WTC11 (cell line): ENCODE data around the gene PXYLP1. TPM values are rescaled to one million over a fixed set of nuclear protein-coding genes. Genes with fewer than 3 reads are reported as not detected.

Experiments
- ATAC-seq: fragments of 200-7000 bp; cut with Tn5 transposase; 2 replicates; pipeline ENCODE4 v1.10.0; 2021; ENCODE audit warnings: mild to moderate bottlenecking, moderate library complexity
- Bru-seq: library from RNA; stranded (reverse); fragments of 400-500 nt; gene quantifications from one replicate; lab custom pipeline; 2021; lab: Mats Ljungman, UMichigan
- CTCF ChIA-PET: fragments of 300-600 bp; sonication (Branson Sonifier 250); formaldehyde crosslinking; loops from one replicate; lab custom pipeline; 2021; ENCODE audit warnings: antibody characterized with exemption; lab: Charles Lee
- POLR2A ChIA-PET: fragments of 350-600 bp; sonication (Branson Sonifier 250); formaldehyde crosslinking; loops from one replicate; lab custom pipeline; 2021; ENCODE audit warnings: antibody characterized with exemption; lab: Charles Lee
- DNase-seq: peaks from one replicate; pipeline ENCODE4 v3.0.0; 2021; ENCODE audit warnings: low spot score
- H3K27ac Mint-ChIP-seq: 2 replicates; pipeline ENCODE4 v1.8.0; 2021; ENCODE audit warnings: mixed read lengths
- H3K27me3 Mint-ChIP-seq: 2 replicates; pipeline ENCODE4 v1.8.0; 2021; ENCODE audit warnings: low read depth, mild to moderate bottlenecking, moderate library complexity, mixed read lengths
- H3K36me3 Mint-ChIP-seq: 2 replicates; pipeline ENCODE4 v1.8.0; 2021; ENCODE audit warnings: mixed read lengths
- H3K4me1 Mint-ChIP-seq: 2 replicates; pipeline ENCODE4 v1.8.0; 2022; ENCODE audit warnings: mixed read lengths
- H3K4me3 Mint-ChIP-seq: 2 replicates; pipeline ENCODE4 v1.8.0; 2021; ENCODE audit warnings: mild to moderate bottlenecking, moderate library complexity, mixed read lengths
- H3K9me3 Mint-ChIP-seq: 2 replicates; pipeline ENCODE4 v1.8.0; 2021; ENCODE audit warnings: mixed read lengths
- CBFB ChIP-seq: sonication (generic); formaldehyde crosslinking; IDR thresholded peaks from 2 replicates; pipeline ENCODE4 v1.8.1; 2022; ENCODE audit warnings: mild to moderate bottlenecking, low read depth, missing genetic modification reagents
- EMX1 ChIP-seq: fragments of 250-450 bp; sonication (Bioruptor Pico); IDR thresholded peaks from 2 replicates; pipeline ENCODE4 v1.8.0; 2021; ENCODE audit warnings: mild to moderate bottlenecking
- FOXP1 ChIP-seq: sonication (generic); formaldehyde crosslinking; IDR thresholded peaks from 2 replicates; pipeline ENCODE4 v1.8.0; 2022; ENCODE audit warnings: missing genetic modification reagents, mild to moderate bottlenecking, moderate library complexity, borderline replicate concordance
- RELA ChIP-seq: sonication (generic); formaldehyde crosslinking; IDR thresholded peaks from 2 replicates; pipeline ENCODE4 v1.8.1; 2022; ENCODE audit warnings: missing genetic modification reagents, mild to moderate bottlenecking, borderline replicate concordance
- RORB ChIP-seq: fragments of 250-450 bp; sonication (Bioruptor Pico); IDR thresholded peaks from 2 replicates; pipeline ENCODE4 v1.9.0; 2021; ENCODE audit warnings: mild to moderate bottlenecking
- SMAD3 ChIP-seq: sonication (generic); formaldehyde crosslinking; IDR thresholded peaks from 2 replicates; pipeline ENCODE4 v1.8.0; 2022; ENCODE audit warnings: missing genetic modification reagents, mild to moderate bottlenecking, borderline replicate concordance
- SP1 ChIP-seq: sonication (generic); formaldehyde crosslinking; conservative IDR thresholded peaks from 2 replicates; pipeline ENCODE4 v1.8.1; 2022; ENCODE audit warnings: missing genetic modification reagents
- ZBTB21 ChIP-seq: sonication (generic); formaldehyde crosslinking; IDR thresholded peaks from 2 replicates; pipeline ENCODE4 v1.8.1; 2023; ENCODE audit warnings: mild to moderate bottlenecking, missing genetic modification reagents, borderline replicate concordance
- ZNF219 ChIP-seq: sonication (generic); formaldehyde crosslinking; IDR thresholded peaks from 2 replicates; pipeline ENCODE4 v1.8.0; 2023; ENCODE audit warnings: missing genetic modification reagents, mild to moderate bottlenecking, borderline replicate concordance
- long read RNA-seq, 3 experiments: library from RNA in 1 of 3; library from capped mRNA in 1 of 3; library from polyadenylated mRNA in 1 of 3; unstranded in 2 of 3; stranded (forward) in 1 of 3; transcript quantifications; one replicate each; pipeline ENCODE4 v2.0.0, GENCODE V29; 2021
- total RNA-seq: library from RNA; stranded (reverse); gene quantifications from 3 replicates; pipeline ENCODE4 v1.2.3, GENCODE V29; 2021
- TF ChIP-seq, protein P1 (sequence below): sonication (generic); formaldehyde crosslinking; IDR thresholded peaks from 2 replicates; pipeline ENCODE4 v1.8.0; 2023; ENCODE audit warnings: missing genetic modification reagents, mild to moderate bottlenecking, borderline replicate concordance
- TF ChIP-seq, protein P2 (sequence below): sonication (generic); formaldehyde crosslinking; IDR thresholded peaks from 2 replicates; pipeline ENCODE4 v1.8.0; 2022; ENCODE audit warnings: missing genetic modification reagents
- TF ChIP-seq, protein P3 (sequence below): sonication (generic); formaldehyde crosslinking; IDR thresholded peaks from 2 replicates; pipeline ENCODE4 v1.8.1; 2023; ENCODE audit warnings: mild to moderate bottlenecking, moderate library complexity, missing genetic modification reagents
- TF ChIP-seq, protein P4 (sequence below): fragments of 200-600 bp; IDR thresholded peaks from 2 replicates; pipeline ENCODE4 v1.8.0; 2022; ENCODE audit warnings: antibody characterized with exemption
- TF ChIP-seq, protein P5 (sequence below): sonication (generic); formaldehyde crosslinking; IDR thresholded peaks from 2 replicates; pipeline ENCODE4 v1.8.1; 2022; ENCODE audit warnings: mild to moderate bottlenecking, moderate library complexity, missing genetic modification reagents
- TF ChIP-seq, protein P6 (sequence below): fragments of 250-450 bp; sonication (Bioruptor Pico); IDR thresholded peaks from 2 replicates; pipeline ENCODE4 v1.9.0; 2021; ENCODE audit warnings: mild to moderate bottlenecking

The PXYLP1 gene, protein sequence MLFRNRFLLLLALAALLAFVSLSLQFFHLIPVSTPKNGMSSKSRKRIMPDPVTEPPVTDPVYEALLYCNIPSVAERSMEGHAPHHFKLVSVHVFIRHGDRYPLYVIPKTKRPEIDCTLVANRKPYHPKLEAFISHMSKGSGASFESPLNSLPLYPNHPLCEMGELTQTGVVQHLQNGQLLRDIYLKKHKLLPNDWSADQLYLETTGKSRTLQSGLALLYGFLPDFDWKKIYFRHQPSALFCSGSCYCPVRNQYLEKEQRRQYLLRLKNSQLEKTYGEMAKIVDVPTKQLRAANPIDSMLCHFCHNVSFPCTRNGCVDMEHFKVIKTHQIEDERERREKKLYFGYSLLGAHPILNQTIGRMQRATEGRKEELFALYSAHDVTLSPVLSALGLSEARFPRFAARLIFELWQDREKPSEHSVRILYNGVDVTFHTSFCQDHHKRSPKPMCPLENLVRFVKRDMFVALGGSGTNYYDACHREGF
- total RNA-seq (16.9 to 20.1 TPM (median 19.7 TPM) in 3 replicates), Bru-seq, nascent RNA (percentile 66 among the genes with signal in this experiment)
- long read RNA-seq, experiment 1, full-length matches to known transcripts: 86 of 123 reads
- long read RNA-seq, experiment 1, partial matches to known transcripts: 12 of 123 reads
- long read RNA-seq, experiment 1, other reads (novel, unspliced or antisense): 25 of 123 reads
- long read RNA-seq, experiment 2, transcript PXYLP1-201 (6 exons, 3,281 nt): major isoform, 7 of 23 reads
- long read RNA-seq, experiment 2, partial matches to known transcripts: 5 of 23 reads
- long read RNA-seq, experiment 2, other reads (novel, unspliced or antisense): 10 of 23 reads
- long read RNA-seq, experiment 3, transcript PXYLP1-201 (6 exons, 3,281 nt): major isoform, 10 of 16 reads
- long read RNA-seq, experiment 3, partial matches to known transcripts: 2 of 16 reads
- long read RNA-seq, experiment 3, other reads (novel, unspliced or antisense): 4 of 16 reads

DNA sequence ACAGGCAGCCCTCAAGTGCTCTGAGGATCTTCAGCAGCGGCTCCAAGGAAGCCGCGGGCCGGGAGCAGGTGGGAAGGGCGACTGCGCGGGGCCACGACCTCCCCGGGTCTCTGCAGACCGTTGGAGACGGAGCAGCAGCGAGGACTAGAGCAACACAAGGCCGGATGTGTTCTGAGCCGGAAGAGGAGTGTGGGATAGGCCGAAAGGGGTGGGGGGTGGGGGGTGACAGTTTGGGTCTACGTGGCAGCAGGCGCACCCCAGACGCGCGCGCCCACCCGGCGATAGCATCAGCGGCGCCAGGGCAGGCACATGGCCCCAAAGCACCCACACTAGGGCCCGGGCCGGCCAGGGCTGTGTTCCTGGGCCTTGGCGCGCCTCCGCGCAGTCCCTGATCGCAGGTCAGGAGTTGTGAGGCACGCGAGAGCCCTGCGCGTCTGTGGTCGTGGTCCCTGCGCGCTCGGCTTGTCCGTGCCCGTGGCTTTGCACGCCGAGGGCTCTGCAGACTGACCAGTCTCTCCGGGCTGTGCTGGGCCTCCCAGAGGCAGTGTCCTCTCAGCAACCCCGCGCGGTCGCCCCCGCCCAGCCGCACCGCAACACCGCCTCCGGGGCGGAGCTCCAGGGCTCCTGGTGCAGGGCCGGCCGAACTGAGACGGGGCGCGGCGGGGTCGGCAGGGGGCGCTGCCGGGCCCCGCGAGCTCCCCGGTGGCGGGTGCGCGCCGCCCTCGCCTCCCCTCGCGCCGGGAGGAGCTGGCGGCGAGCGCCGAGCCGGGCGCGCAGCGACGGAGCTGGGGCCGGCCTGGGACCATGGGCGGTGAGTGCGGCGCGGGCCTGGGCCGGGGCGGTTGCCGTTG, at the start of gene PXYLP1:
Gene PXYLP1 (plus strand): TSS at position 725 of the 851 bp plus-strand sequence. CDS start 28,351 bp downstream, outside the sequence.
- ChIA-PET CTCF (interaction anchor here (0.6 to 2.3 kb wide), 59 partner anchors 8 to 797 kb away, joined by 3 to 74 read pairs (median 5); partner anchors contain the start of gene SPSB4), POLR2A (interaction anchor here (0.6 kb wide), 2 partner anchors 11 to 23 kb away, joined by 3 read pairs; no protein-coding TSS in a partner anchor)
- Mint-ChIP-seq H3K36me3 (peaks cover 5% of the 10 kb centered on the region), H3K9me3 (no peaks in the 10 kb centered on the region), H3K27me3 (peaks cover 39% of the 10 kb centered on the region), H3K4me1 (peaks cover 52% of the 10 kb centered on the region), H3K27ac (0 out of 2 replicates have a peak within 1 kb of the TSS, but pooled peaks have one; percentile 5), H3K4me3 (peak within 1 kb of the TSS; percentile 77)
- ATAC-seq: peak; percentile 88
- DNase-seq: peak; percentile 94
- TF ChIP-seq ZNF219 (CRISPR knock-in tag): no peak
- TF ChIP-seq, protein P1, sequence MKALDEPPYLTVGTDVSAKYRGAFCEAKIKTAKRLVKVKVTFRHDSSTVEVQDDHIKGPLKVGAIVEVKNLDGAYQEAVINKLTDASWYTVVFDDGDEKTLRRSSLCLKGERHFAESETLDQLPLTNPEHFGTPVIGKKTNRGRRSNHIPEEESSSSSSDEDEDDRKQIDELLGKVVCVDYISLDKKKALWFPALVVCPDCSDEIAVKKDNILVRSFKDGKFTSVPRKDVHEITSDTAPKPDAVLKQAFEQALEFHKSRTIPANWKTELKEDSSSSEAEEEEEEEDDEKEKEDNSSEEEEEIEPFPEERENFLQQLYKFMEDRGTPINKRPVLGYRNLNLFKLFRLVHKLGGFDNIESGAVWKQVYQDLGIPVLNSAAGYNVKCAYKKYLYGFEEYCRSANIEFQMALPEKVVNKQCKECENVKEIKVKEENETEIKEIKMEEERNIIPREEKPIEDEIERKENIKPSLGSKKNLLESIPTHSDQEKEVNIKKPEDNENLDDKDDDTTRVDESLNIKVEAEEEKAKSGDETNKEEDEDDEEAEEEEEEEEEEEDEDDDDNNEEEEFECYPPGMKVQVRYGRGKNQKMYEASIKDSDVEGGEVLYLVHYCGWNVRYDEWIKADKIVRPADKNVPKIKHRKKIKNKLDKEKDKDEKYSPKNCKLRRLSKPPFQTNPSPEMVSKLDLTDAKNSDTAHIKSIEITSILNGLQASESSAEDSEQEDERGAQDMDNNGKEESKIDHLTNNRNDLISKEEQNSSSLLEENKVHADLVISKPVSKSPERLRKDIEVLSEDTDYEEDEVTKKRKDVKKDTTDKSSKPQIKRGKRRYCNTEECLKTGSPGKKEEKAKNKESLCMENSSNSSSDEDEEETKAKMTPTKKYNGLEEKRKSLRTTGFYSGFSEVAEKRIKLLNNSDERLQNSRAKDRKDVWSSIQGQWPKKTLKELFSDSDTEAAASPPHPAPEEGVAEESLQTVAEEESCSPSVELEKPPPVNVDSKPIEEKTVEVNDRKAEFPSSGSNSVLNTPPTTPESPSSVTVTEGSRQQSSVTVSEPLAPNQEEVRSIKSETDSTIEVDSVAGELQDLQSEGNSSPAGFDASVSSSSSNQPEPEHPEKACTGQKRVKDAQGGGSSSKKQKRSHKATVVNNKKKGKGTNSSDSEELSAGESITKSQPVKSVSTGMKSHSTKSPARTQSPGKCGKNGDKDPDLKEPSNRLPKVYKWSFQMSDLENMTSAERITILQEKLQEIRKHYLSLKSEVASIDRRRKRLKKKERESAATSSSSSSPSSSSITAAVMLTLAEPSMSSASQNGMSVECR (CRISPR knock-in tag): peak; percentile 80
- TF ChIP-seq EMX1 (CRISPR knock-in tag): 0 out of 2 replicates have a peak, but pooled peaks have one; percentile 77
- TF ChIP-seq SP1: peak; percentile 79
- TF ChIP-seq ZBTB21 (CRISPR knock-in tag): 0 out of 2 replicates have a peak, but pooled peaks have one; percentile 14
- TF ChIP-seq CBFB (CRISPR knock-in tag): 0 out of 2 replicates have a peak, but pooled peaks have one; percentile 63
- TF ChIP-seq, protein P2, sequence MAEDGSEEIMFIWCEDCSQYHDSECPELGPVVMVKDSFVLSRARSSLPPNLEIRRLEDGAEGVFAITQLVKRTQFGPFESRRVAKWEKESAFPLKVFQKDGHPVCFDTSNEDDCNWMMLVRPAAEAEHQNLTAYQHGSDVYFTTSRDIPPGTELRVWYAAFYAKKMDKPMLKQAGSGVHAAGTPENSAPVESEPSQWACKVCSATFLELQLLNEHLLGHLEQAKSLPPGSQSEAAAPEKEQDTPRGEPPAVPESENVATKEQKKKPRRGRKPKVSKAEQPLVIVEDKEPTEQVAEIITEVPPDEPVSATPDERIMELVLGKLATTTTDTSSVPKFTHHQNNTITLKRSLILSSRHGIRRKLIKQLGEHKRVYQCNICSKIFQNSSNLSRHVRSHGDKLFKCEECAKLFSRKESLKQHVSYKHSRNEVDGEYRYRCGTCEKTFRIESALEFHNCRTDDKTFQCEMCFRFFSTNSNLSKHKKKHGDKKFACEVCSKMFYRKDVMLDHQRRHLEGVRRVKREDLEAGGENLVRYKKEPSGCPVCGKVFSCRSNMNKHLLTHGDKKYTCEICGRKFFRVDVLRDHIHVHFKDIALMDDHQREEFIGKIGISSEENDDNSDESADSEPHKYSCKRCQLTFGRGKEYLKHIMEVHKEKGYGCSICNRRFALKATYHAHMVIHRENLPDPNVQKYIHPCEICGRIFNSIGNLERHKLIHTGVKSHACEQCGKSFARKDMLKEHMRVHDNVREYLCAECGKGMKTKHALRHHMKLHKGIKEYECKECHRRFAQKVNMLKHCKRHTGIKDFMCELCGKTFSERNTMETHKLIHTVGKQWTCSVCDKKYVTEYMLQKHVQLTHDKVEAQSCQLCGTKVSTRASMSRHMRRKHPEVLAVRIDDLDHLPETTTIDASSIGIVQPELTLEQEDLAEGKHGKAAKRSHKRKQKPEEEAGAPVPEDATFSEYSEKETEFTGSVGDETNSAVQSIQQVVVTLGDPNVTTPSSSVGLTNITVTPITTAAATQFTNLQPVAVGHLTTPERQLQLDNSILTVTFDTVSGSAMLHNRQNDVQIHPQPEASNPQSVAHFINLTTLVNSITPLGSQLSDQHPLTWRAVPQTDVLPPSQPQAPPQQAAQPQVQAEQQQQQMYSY (CRISPR knock-in tag): 0 out of 2 replicates have a peak, but pooled peaks have one; percentile 30
- no peak for TF ChIP-seq RORB
- TF ChIP-seq, protein P3, sequence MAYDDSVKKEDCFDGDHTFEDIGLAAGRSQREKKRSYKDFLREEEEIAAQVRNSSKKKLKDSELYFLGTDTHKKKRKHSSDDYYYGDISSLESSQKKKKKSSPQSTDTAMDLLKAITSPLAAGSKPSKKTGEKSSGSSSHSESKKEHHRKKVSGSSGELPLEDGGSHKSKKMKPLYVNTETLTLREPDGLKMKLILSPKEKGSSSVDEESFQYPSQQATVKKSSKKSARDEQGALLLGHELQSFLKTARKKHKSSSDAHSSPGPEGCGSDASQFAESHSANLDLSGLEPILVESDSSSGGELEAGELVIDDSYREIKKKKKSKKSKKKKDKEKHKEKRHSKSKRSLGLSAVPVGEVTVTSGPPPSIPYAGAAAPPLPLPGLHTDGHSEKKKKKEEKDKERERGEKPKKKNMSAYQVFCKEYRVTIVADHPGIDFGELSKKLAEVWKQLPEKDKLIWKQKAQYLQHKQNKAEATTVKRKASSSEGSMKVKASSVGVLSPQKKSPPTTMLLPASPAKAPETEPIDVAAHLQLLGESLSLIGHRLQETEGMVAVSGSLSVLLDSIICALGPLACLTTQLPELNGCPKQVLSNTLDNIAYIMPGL (CRISPR knock-in tag): peak; percentile 75; the same call in 1 of the 2 replicates
- TF ChIP-seq, protein P4, sequence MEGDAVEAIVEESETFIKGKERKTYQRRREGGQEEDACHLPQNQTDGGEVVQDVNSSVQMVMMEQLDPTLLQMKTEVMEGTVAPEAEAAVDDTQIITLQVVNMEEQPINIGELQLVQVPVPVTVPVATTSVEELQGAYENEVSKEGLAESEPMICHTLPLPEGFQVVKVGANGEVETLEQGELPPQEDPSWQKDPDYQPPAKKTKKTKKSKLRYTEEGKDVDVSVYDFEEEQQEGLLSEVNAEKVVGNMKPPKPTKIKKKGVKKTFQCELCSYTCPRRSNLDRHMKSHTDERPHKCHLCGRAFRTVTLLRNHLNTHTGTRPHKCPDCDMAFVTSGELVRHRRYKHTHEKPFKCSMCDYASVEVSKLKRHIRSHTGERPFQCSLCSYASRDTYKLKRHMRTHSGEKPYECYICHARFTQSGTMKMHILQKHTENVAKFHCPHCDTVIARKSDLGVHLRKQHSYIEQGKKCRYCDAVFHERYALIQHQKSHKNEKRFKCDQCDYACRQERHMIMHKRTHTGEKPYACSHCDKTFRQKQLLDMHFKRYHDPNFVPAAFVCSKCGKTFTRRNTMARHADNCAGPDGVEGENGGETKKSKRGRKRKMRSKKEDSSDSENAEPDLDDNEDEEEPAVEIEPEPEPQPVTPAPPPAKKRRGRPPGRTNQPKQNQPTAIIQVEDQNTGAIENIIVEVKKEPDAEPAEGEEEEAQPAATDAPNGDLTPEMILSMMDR: peak; percentile 72
- TF ChIP-seq, protein P5, sequence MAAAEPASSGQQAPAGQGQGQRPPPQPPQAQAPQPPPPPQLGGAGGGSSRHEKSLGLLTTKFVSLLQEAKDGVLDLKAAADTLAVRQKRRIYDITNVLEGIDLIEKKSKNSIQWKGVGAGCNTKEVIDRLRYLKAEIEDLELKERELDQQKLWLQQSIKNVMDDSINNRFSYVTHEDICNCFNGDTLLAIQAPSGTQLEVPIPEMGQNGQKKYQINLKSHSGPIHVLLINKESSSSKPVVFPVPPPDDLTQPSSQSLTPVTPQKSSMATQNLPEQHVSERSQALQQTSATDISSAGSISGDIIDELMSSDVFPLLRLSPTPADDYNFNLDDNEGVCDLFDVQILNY (CRISPR knock-in tag): peak; percentile 49; the same call in 1 of the 2 replicates
- TF ChIP-seq, protein P6, sequence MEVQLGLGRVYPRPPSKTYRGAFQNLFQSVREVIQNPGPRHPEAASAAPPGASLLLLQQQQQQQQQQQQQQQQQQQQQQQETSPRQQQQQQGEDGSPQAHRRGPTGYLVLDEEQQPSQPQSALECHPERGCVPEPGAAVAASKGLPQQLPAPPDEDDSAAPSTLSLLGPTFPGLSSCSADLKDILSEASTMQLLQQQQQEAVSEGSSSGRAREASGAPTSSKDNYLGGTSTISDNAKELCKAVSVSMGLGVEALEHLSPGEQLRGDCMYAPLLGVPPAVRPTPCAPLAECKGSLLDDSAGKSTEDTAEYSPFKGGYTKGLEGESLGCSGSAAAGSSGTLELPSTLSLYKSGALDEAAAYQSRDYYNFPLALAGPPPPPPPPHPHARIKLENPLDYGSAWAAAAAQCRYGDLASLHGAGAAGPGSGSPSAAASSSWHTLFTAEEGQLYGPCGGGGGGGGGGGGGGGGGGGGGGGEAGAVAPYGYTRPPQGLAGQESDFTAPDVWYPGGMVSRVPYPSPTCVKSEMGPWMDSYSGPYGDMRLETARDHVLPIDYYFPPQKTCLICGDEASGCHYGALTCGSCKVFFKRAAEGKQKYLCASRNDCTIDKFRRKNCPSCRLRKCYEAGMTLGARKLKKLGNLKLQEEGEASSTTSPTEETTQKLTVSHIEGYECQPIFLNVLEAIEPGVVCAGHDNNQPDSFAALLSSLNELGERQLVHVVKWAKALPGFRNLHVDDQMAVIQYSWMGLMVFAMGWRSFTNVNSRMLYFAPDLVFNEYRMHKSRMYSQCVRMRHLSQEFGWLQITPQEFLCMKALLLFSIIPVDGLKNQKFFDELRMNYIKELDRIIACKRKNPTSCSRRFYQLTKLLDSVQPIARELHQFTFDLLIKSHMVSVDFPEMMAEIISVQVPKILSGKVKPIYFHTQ (CRISPR knock-in tag): no peak
- TF ChIP-seq RELA (CRISPR knock-in tag): peak; percentile 13; the same call in 1 of the 2 replicates
- TF ChIP-seq FOXP1 (CRISPR knock-in tag): peak; percentile 93; the same call in 1 of the 2 replicates
- 0 out of 2 replicates have a peak, but pooled peaks have one; percentile 15 for TF ChIP-seq SMAD3 (CRISPR knock-in tag)
